ENCODE measurements around the gene COL4A2. TPM values are rescaled to one million over a fixed set of nuclear protein-coding genes. Genes with fewer than 3 reads are reported as not detected.

The COL4A2 gene
- total RNA-seq, 4 donors from 2014 or later: 43.0 to 72.7 (median 53.5) TPM

- H3K9me3 ChIP-seq: no peaks in the 10 kb centered on the region
- no peak for DNase-seq (ENCODE audit: low spot score in 2 of 2)
- no peak overlapping the region for H3K27ac ChIP-seq
- no peaks in the 10 kb centered on the region for H3K36me3 ChIP-seq
- no peak overlapping the region for H3K4me3 ChIP-seq
- peaks cover 2% of the 10 kb centered on the region for H3K4me1 ChIP-seq
- TF ChIP-seq POLR2A (IDR thresholded peaks at IDR 0.05): no peak
- no peak for TF ChIP-seq POLR2AphosphoS5 (IDR thresholded peaks at IDR 0.05)
- TF ChIP-seq EP300 (IDR thresholded peaks at IDR 0.05): no peak
- TF ChIP-seq CTCF (IDR thresholded peaks at IDR 0.05): no peak
- WGBS: 76% methylated on average over 11 of the region's 11 CpGs
- H3K27me3 ChIP-seq: no peaks in the 10 kb centered on the region
These were observed 244.2 kb downstream of the COL4A2 start for GRCh38 chr13:110551284-110551683.

- Histone ChIP-seq H3K9me3 (no peaks in the 10 kb centered on the region), H3K27me3 (no peaks in the 10 kb centered on the region), H3K36me3 (peaks cover 3% of the 10 kb centered on the region), H3K27ac (no peak overlapping the region), H3K4me1 (peaks cover 2% of the 10 kb centered on the region), H3K4me3 (no peak overlapping the region)
- no peak for DNase-seq (ENCODE audit: low spot score in 2 of 2)
- no peak for TF ChIP-seq EP300 (IDR thresholded peaks at IDR 0.05)
- no peak for TF ChIP-seq POLR2AphosphoS5 (IDR thresholded peaks at IDR 0.05)
- TF ChIP-seq CTCF (IDR thresholded peaks at IDR 0.05): no peak
- WGBS: 95% methylated on average over 9 of the region's 9 CpGs
These were observed 245.7 kb downstream of the COL4A2 start for GRCh38 chr13:110552767-110553166.

GRCh38 chr13:110553417-110553816, 246.3 kb downstream of the COL4A2 start:
- no peak for TF ChIP-seq POLR2A (IDR thresholded peaks at IDR 0.05)
- TF ChIP-seq CTCF (IDR thresholded peaks at IDR 0.05): no peak
- TF ChIP-seq POLR2AphosphoS5 (IDR thresholded peaks at IDR 0.05): no peak
- no peak for TF ChIP-seq EP300 (IDR thresholded peaks at IDR 0.05)
- peaks cover 2% of the 10 kb centered on the region for H3K4me1 ChIP-seq
- peaks cover 3% of the 10 kb centered on the region for H3K36me3 ChIP-seq
- no peak overlapping the region for H3K4me3 ChIP-seq
- H3K27ac ChIP-seq: no peak overlapping the region
- H3K9me3 ChIP-seq: no peaks in the 10 kb centered on the region
- 85% methylated on average over 4 of the region's 4 CpGs for WGBS
- H3K27me3 ChIP-seq: no peaks in the 10 kb centered on the region
- DNase-seq (ENCODE audit: low spot score in 2 of 2): no peak

- Histone ChIP-seq H3K27me3 (no peaks in the 10 kb centered on the region), H3K36me3 (peaks cover 3% of the 10 kb centered on the region), H3K4me3 (no peak overlapping the region), H3K9me3 (no peaks in the 10 kb centered on the region), H3K4me1 (peaks cover 7% of the 10 kb centered on the region), H3K27ac (no peak overlapping the region)
- TF ChIP-seq CTCF (IDR thresholded peaks at IDR 0.05): no peak
- TF ChIP-seq EP300 (IDR thresholded peaks at IDR 0.05): no peak
- no peak for TF ChIP-seq POLR2A (IDR thresholded peaks at IDR 0.05)
- TF ChIP-seq POLR2AphosphoS5 (IDR thresholded peaks at IDR 0.05): no peak
- WGBS: 88% methylated on average over 8 of the region's 8 CpGs
- DNase-seq (ENCODE audit: low spot score in 2 of 2): no peak
These were observed 247.2 kb downstream of the COL4A2 start for GRCh38 chr13:110554227-110554836.

- peaks cover 3% of the 10 kb centered on the region for H3K36me3 ChIP-seq
- H3K9me3 ChIP-seq: no peaks in the 10 kb centered on the region
- H3K4me3 ChIP-seq: no peak overlapping the region
- no peak overlapping the region for H3K27ac ChIP-seq
- no peak for DNase-seq (ENCODE audit: low spot score in 2 of 2)
- 88% methylated on average over 11 of the region's 16 CpGs for WGBS
- no peak for TF ChIP-seq EP300 (IDR thresholded peaks at IDR 0.05)
- no peak for TF ChIP-seq POLR2A (IDR thresholded peaks at IDR 0.05)
- no peak for TF ChIP-seq POLR2AphosphoS5 (IDR thresholded peaks at IDR 0.05)
- TF ChIP-seq CTCF (IDR thresholded peaks at IDR 0.05): no peak
- no peaks in the 10 kb centered on the region for H3K27me3 ChIP-seq
- H3K4me1 ChIP-seq: peaks cover 13% of the 10 kb centered on the region
These were observed 247.9 kb downstream of the COL4A2 start for GRCh38 chr13:110554946-110555345.

Measured in suprapubic skin (tissue), 4 donors.